PC-9 (cell line): ENCODE data around the gene MEAK7.

ENCODE experiments used
- EZH2 ChIP-seq: fragments of 200-600 bp; sonication (generic); IDR thresholded peaks from 2 replicates; pipeline ENCODE4 v1.8.0; 2017; ENCODE audit warnings: antibody characterized with exemption, low read depth
- TF ChIP-seq, protein P1 (sequence below): fragments of 200-600 bp; sonication (generic); conservative IDR thresholded peaks from 2 replicates; pipeline ENCODE4 v1.6.1; 2017; ENCODE audit warnings: mixed run types, antibody characterized with exemption, mild to moderate bottlenecking, moderate library complexity

DNA sequence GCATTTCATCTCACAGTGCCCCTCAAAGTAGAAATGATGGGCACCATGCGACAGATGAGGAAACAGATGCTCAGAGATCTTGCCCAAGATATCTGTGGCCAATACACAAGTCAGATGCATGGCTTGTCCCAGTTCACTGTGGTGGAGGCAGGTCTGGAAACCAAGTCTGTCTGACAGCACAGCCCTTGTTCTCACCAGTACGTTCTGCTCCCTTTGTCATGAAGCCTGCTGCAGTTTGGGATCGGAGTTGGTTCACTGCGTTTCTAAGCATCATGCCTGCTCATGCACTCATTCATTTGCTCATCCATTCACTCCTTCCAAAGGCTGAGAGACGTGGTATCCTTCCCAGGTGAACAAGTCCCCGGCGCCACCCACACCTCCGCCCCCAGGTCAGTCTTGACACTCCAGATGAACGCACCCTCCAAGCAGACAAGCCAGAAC lies 27.2 kb upstream of the MEAK7 start:
- TF ChIP-seq, protein P1, sequence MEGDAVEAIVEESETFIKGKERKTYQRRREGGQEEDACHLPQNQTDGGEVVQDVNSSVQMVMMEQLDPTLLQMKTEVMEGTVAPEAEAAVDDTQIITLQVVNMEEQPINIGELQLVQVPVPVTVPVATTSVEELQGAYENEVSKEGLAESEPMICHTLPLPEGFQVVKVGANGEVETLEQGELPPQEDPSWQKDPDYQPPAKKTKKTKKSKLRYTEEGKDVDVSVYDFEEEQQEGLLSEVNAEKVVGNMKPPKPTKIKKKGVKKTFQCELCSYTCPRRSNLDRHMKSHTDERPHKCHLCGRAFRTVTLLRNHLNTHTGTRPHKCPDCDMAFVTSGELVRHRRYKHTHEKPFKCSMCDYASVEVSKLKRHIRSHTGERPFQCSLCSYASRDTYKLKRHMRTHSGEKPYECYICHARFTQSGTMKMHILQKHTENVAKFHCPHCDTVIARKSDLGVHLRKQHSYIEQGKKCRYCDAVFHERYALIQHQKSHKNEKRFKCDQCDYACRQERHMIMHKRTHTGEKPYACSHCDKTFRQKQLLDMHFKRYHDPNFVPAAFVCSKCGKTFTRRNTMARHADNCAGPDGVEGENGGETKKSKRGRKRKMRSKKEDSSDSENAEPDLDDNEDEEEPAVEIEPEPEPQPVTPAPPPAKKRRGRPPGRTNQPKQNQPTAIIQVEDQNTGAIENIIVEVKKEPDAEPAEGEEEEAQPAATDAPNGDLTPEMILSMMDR: no peak
- no peak for TF ChIP-seq EZH2
